Prostate gland (tissue), 2 donors: ENCODE measurements around the gene AAR2. TPM values are rescaled to one million over a fixed set of nuclear protein-coding genes. Genes with fewer than 3 reads are reported as not detected.

ENCODE experiments used
- DNase-seq: peaks from one replicate; pipeline ENCODE4 v3.0.0-alpha.2; 2019; ENCODE audit warnings: low spot score
- H3K27ac ChIP-seq, 2 donors: fragments of 200-600 bp; sonication (generic); 2 replicates each; pipeline ENCODE4 v1.5.1; 2017 to 2019
- H3K27me3 ChIP-seq: fragments of 200-600 bp; sonication (generic); replicated peaks from 2 replicates; pipeline ENCODE4 v1.5.1; 2019; ENCODE audit not compliant: insufficient read depth
- H3K36me3 ChIP-seq, 2 donors: fragments of 200-600 bp; sonication (generic); 1 replicate in 1 of 2; 2 replicates in 1 of 2; pipeline versions ENCODE4 v1.5.1 to v1.8.1; 2017 to 2019
- H3K4me1 ChIP-seq: fragments of 200-600 bp; sonication (generic); replicated peaks from 2 replicates; pipeline ENCODE4 v1.5.1; 2019
- H3K4me3 ChIP-seq, 2 donors: fragments of 200-600 bp; sonication (generic); 2 replicates each; pipeline ENCODE4 v1.5.1; 2017 to 2019
- H3K9me3 ChIP-seq: fragments of 200-600 bp; sonication (generic); 2 replicates; pipeline ENCODE4 v1.5.1; 2017
- POLR2A ChIP-seq: fragments of 450-650 bp; IDR thresholded peaks from one replicate; pipeline ENCODE4 v1.6.1; 2016; ENCODE audit warnings: antibody characterized with exemption, mild to moderate bottlenecking
- POLR2AphosphoS5 ChIP-seq: sonication (generic); formaldehyde crosslinking; IDR thresholded peaks from one replicate; pipeline ENCODE4 v1.6.1; 2017; ENCODE audit warnings: antibody characterized with exemption
- WGBS: methylation state at CpG from one replicate; pipeline ENCODE4 v1.1.5; 2018; 5-methylcytosine and 5-hydroxymethylcytosine counted together
- intact Hi-C: fragments of 100-400 bp; cut with DNase I; formaldehyde crosslinking; loops from one replicate; pipeline ENCODE4 v1.14.2; 2022
- total RNA-seq, 2 donors: library from RNA; depleted of rRNA; stranded (reverse); fragments of >200 nt; gene quantifications; one replicate each; pipeline ENCODE4 v1.1.0, GENCODE V29; 2016
- TF ChIP-seq, protein P1 (sequence below), 4 experiments: fragments of 200-600 bp in 2 of 4; fragments of 450-650 bp in 2 of 4; sonication (generic) in 2 of 4; IDR thresholded peaks; 1 replicate in 3 of 4; 2 replicates in 1 of 4; pipeline ENCODE4 v1.5.1; 2016 to 2019; ENCODE audit warnings: antibody characterized with exemption in 4 of 4, mild to moderate bottlenecking in 2 of 4, moderate library complexity in 2 of 4

Gene AAR2
- total RNA-seq, 2 donors from 2014 or later, result 34.7 to 44.6 TPM

GRCh38 chr20:36264426-36265246 is 28.4 kb downstream of the AAR2 start:
- no peak for TF ChIP-seq POLR2AphosphoS5
- TF ChIP-seq, protein P1, sequence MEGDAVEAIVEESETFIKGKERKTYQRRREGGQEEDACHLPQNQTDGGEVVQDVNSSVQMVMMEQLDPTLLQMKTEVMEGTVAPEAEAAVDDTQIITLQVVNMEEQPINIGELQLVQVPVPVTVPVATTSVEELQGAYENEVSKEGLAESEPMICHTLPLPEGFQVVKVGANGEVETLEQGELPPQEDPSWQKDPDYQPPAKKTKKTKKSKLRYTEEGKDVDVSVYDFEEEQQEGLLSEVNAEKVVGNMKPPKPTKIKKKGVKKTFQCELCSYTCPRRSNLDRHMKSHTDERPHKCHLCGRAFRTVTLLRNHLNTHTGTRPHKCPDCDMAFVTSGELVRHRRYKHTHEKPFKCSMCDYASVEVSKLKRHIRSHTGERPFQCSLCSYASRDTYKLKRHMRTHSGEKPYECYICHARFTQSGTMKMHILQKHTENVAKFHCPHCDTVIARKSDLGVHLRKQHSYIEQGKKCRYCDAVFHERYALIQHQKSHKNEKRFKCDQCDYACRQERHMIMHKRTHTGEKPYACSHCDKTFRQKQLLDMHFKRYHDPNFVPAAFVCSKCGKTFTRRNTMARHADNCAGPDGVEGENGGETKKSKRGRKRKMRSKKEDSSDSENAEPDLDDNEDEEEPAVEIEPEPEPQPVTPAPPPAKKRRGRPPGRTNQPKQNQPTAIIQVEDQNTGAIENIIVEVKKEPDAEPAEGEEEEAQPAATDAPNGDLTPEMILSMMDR (IDR thresholded peaks at IDR 0.05), result no peak
- H3K27ac ChIP-seq, result no peak overlapping the region
- no peaks in the 10 kb centered on the region for H3K9me3 ChIP-seq
- H3K4me3 ChIP-seq, result no peak overlapping the region
- no peaks in the 10 kb centered on the region for H3K36me3 ChIP-seq
- H3K27me3 ChIP-seq, result no peaks in the 10 kb centered on the region
- H3K4me1 ChIP-seq, result no peaks in the 10 kb centered on the region
- no peak for DNase-seq
- 90% methylated on average over 20 of the region's 20 CpGs for WGBS
- intact Hi-C loops, result no loop called here

GRCh38 chr20:36266189-36266588 is 29.9 kb downstream of the AAR2 start:
- Histone ChIP-seq H3K27ac (no peak overlapping the region), H3K9me3 (no peaks in the 10 kb centered on the region), H3K36me3 (no peaks in the 10 kb centered on the region), H3K27me3 (no peaks in the 10 kb centered on the region), H3K4me3 (no peak overlapping the region), H3K4me1 (no peaks in the 10 kb centered on the region)
- 87% methylated on average over 6 of the region's 6 CpGs for WGBS
- TF ChIP-seq POLR2AphosphoS5, result no peak
- TF ChIP-seq, protein P1 (IDR thresholded peaks at IDR 0.05), result no peak
- TF ChIP-seq POLR2A, result no peak
- DNase-seq, result no peak
- intact Hi-C loops, result no loop called here

GRCh38 chr20:36267605-36268381 is 31.5 kb downstream of the AAR2 start:
- Histone ChIP-seq H3K27ac (no peak overlapping the region), H3K4me3 (no peak overlapping the region), H3K36me3 (no peaks in the 10 kb centered on the region), H3K27me3 (no peaks in the 10 kb centered on the region), H3K9me3 (no peaks in the 10 kb centered on the region), H3K4me1 (no peaks in the 10 kb centered on the region)
- no peak for TF ChIP-seq POLR2AphosphoS5
- TF ChIP-seq POLR2A, result no peak
- TF ChIP-seq, protein P1 (IDR thresholded peaks at IDR 0.05), result no peak
- intact Hi-C loops, result no loop called here
- no peak for DNase-seq
- 68% methylated on average over 16 of the region's 24 CpGs for WGBS

GRCh38 chr20:36268440-36269342 is 32.4 kb downstream of the AAR2 start:
- no peaks in the 10 kb centered on the region for H3K36me3 ChIP-seq
- no peaks in the 10 kb centered on the region for H3K9me3 ChIP-seq
- DNase-seq, result no peak
- no peak overlapping the region for H3K4me3 ChIP-seq
- no peak overlapping the region for H3K27ac ChIP-seq
- no peaks in the 10 kb centered on the region for H3K27me3 ChIP-seq
- TF ChIP-seq, protein P1 (IDR thresholded peaks at IDR 0.05), result no peak
- TF ChIP-seq POLR2A (no peak), POLR2AphosphoS5 (no peak)
- no peaks in the 10 kb centered on the region for H3K4me1 ChIP-seq
- intact Hi-C loops, result no loop called here
- WGBS, result 63% methylated on average over 10 of the region's 10 CpGs
